Measurements from ENCODE around the gene NRG3.

NRG3 gene

GRCh38 chr10:81870472-81870871, 4.5 kb upstream of the NRG3 start:
- Histone ChIP-seq H3K36me3 (ENCODE audit: control insufficient read depth, low read depth, low read length) (no peaks in the 10 kb centered on the region), H3K9me3 (ENCODE audit: control insufficient read depth, low read depth, low read length) (no peaks in the 10 kb centered on the region), H3K4me1 (ENCODE audit: control insufficient read depth, low read depth, low read length) (peaks cover 8% of the 10 kb centered on the region), H3K27ac (ENCODE audit: low read length) (no peak overlapping the region), H3K27me3 (ENCODE audit: control insufficient read depth, insufficient read depth, low read length) (peaks cover 31% of the 10 kb centered on the region), H3K9ac (ENCODE audit: low read length) (no peak overlapping the region), H3K4me3 (ENCODE audit: low read length) (no peak overlapping the region)

GRCh38 chr10:81871558-81871957, 3.4 kb upstream of the NRG3 start:
- Histone ChIP-seq H3K4me3 (ENCODE audit: low read length) (no peak overlapping the region), H3K36me3 (ENCODE audit: control insufficient read depth, low read depth, low read length) (no peaks in the 10 kb centered on the region), H3K9me3 (ENCODE audit: control insufficient read depth, low read depth, low read length) (no peaks in the 10 kb centered on the region), H3K27ac (ENCODE audit: low read length) (no peak overlapping the region), H3K9ac (ENCODE audit: low read length) (no peak overlapping the region), H3K27me3 (ENCODE audit: control insufficient read depth, insufficient read depth, low read length) (peaks cover 40% of the 10 kb centered on the region), H3K4me1 (ENCODE audit: control insufficient read depth, low read depth, low read length) (peaks cover 6% of the 10 kb centered on the region)

GRCh38 chr10:81872206-81872862, 2.7 kb upstream of the NRG3 start:
- H3K27me3 ChIP-seq (ENCODE audit: control insufficient read depth, insufficient read depth, low read length): peaks cover 45% of the 10 kb centered on the region

GRCh38 chr10:81873231-81873931, 1.6 kb upstream of the NRG3 start:
- H3K4me3 ChIP-seq (ENCODE audit: low read length): peak overlapping the region; percentile 72
- peaks cover 19% of the 10 kb centered on the region for H3K4me1 ChIP-seq (ENCODE audit: control insufficient read depth, low read depth, low read length)
- peaks cover 56% of the 10 kb centered on the region for H3K27me3 ChIP-seq (ENCODE audit: control insufficient read depth, insufficient read depth, low read length)
- no peak overlapping the region for H3K9ac ChIP-seq (ENCODE audit: low read length)
- no peak overlapping the region for H3K27ac ChIP-seq (ENCODE audit: low read length)
- H3K36me3 ChIP-seq (ENCODE audit: control insufficient read depth, low read depth, low read length): no peaks in the 10 kb centered on the region
- no peaks in the 10 kb centered on the region for H3K9me3 ChIP-seq (ENCODE audit: control insufficient read depth, low read depth, low read length)

More at GRCh38 chr10:81872206-81872862, 2.7 kb upstream of the NRG3 start:
- Histone ChIP-seq H3K36me3 (ENCODE audit: control insufficient read depth, low read depth, low read length) (no peaks in the 10 kb centered on the region), H3K4me3 (ENCODE audit: low read length) (no peak overlapping the region), H3K4me1 (ENCODE audit: control insufficient read depth, low read depth, low read length) (peaks cover 14% of the 10 kb centered on the region), H3K27ac (ENCODE audit: low read length) (no peak overlapping the region), H3K9ac (ENCODE audit: low read length) (no peak overlapping the region), H3K9me3 (ENCODE audit: control insufficient read depth, low read depth, low read length) (no peaks in the 10 kb centered on the region)

- Histone ChIP-seq H3K27me3 (ENCODE audit: control insufficient read depth, insufficient read depth, low read length) (peaks cover 60% of the 10 kb centered on the region), H3K9ac (ENCODE audit: low read length) (no peak overlapping the region), H3K27ac (ENCODE audit: low read length) (no peak overlapping the region), H3K36me3 (ENCODE audit: control insufficient read depth, low read depth, low read length) (no peaks in the 10 kb centered on the region), H3K4me1 (ENCODE audit: control insufficient read depth, low read depth, low read length) (peaks cover 27% of the 10 kb centered on the region), H3K9me3 (ENCODE audit: control insufficient read depth, low read depth, low read length) (no peaks in the 10 kb centered on the region), H3K4me3 (ENCODE audit: low read length) (peak overlapping the region; percentile 72)
These were observed 820 bp upstream of the NRG3 start for GRCh38 chr10:81873932-81874816.

GRCh38 chr10:81875467-81876252, 666 bp downstream of the NRG3 start:
- Histone ChIP-seq H3K4me3 (ENCODE audit: low read length) (peak overlapping the region; percentile 70), H3K9me3 (ENCODE audit: control insufficient read depth, low read depth, low read length) (no peaks in the 10 kb centered on the region), H3K9ac (ENCODE audit: low read length) (peak overlapping the region; percentile 18), H3K27ac (ENCODE audit: low read length) (no peak overlapping the region), H3K4me1 (ENCODE audit: control insufficient read depth, low read depth, low read length) (peaks cover 31% of the 10 kb centered on the region), H3K36me3 (ENCODE audit: control insufficient read depth, low read depth, low read length) (no peaks in the 10 kb centered on the region), H3K27me3 (ENCODE audit: control insufficient read depth, insufficient read depth, low read length) (peaks cover 60% of the 10 kb centered on the region)

- peaks cover 31% of the 10 kb centered on the region for H3K4me1 ChIP-seq (ENCODE audit: control insufficient read depth, low read depth, low read length)
- H3K27ac ChIP-seq (ENCODE audit: low read length): no peak overlapping the region
- H3K4me3 ChIP-seq (ENCODE audit: low read length): peak overlapping the region; percentile 70
- H3K36me3 ChIP-seq (ENCODE audit: control insufficient read depth, low read depth, low read length): no peaks in the 10 kb centered on the region
- H3K27me3 ChIP-seq (ENCODE audit: control insufficient read depth, insufficient read depth, low read length): peaks cover 59% of the 10 kb centered on the region
- H3K9ac ChIP-seq (ENCODE audit: low read length): peak overlapping the region; percentile 18
- no peaks in the 10 kb centered on the region for H3K9me3 ChIP-seq (ENCODE audit: control insufficient read depth, low read depth, low read length)
These were observed 1.5 kb downstream of the NRG3 start for GRCh38 chr10:81876253-81877077.

- H3K27ac ChIP-seq (ENCODE audit: low read length): no peak overlapping the region
- peaks cover 38% of the 10 kb centered on the region for H3K4me1 ChIP-seq (ENCODE audit: control insufficient read depth, low read depth, low read length)
- peaks cover 47% of the 10 kb centered on the region for H3K27me3 ChIP-seq (ENCODE audit: control insufficient read depth, insufficient read depth, low read length)
- H3K4me3 ChIP-seq (ENCODE audit: low read length): peak overlapping the region; percentile 70
- H3K9ac ChIP-seq (ENCODE audit: low read length): no peak overlapping the region
- H3K36me3 ChIP-seq (ENCODE audit: control insufficient read depth, low read depth, low read length): no peaks in the 10 kb centered on the region
- H3K9me3 ChIP-seq (ENCODE audit: control insufficient read depth, low read depth, low read length): no peaks in the 10 kb centered on the region
These were observed 2.6 kb downstream of the NRG3 start for GRCh38 chr10:81877596-81877995.

GRCh38 chr10:81882011-81882410, 7.0 kb downstream of the NRG3 start:
- H3K4me1 ChIP-seq (ENCODE audit: control insufficient read depth, low read depth, low read length): peaks cover 37% of the 10 kb centered on the region
- H3K9ac ChIP-seq (ENCODE audit: low read length): no peak overlapping the region
- H3K36me3 ChIP-seq (ENCODE audit: control insufficient read depth, low read depth, low read length): no peaks in the 10 kb centered on the region
- no peak overlapping the region for H3K27ac ChIP-seq (ENCODE audit: low read length)
- no peaks in the 10 kb centered on the region for H3K9me3 ChIP-seq (ENCODE audit: control insufficient read depth, low read depth, low read length)
- no peak overlapping the region for H3K4me3 ChIP-seq (ENCODE audit: low read length)
- H3K27me3 ChIP-seq (ENCODE audit: control insufficient read depth, insufficient read depth, low read length): peaks cover 18% of the 10 kb centered on the region

- Histone ChIP-seq H3K9ac (ENCODE audit: low read length) (no peak overlapping the region), H3K36me3 (ENCODE audit: control insufficient read depth, low read depth, low read length) (no peaks in the 10 kb centered on the region), H3K4me3 (ENCODE audit: low read length) (no peak overlapping the region)
These were observed 9.9 kb downstream of the NRG3 start for GRCh38 chr10:81884856-81885255.

More at GRCh38 chr10:81884856-81885255, 9.9 kb downstream of the NRG3 start:
- Histone ChIP-seq H3K4me1 (ENCODE audit: control insufficient read depth, low read depth, low read length) (peaks cover 20% of the 10 kb centered on the region), H3K9me3 (ENCODE audit: control insufficient read depth, low read depth, low read length) (no peaks in the 10 kb centered on the region), H3K27me3 (ENCODE audit: control insufficient read depth, insufficient read depth, low read length) (no peaks in the 10 kb centered on the region), H3K27ac (ENCODE audit: low read length) (no peak overlapping the region)

Measured in iPS-18a (cell line).